ENCODE measurements around the gene IGSF21. TPM values are rescaled to one million over a fixed set of nuclear protein-coding genes. Genes with fewer than 3 reads are reported as not detected.

The IGSF21 gene
- total RNA-seq, 1 donor from 2014 or later, result 3.2 TPM

- TF ChIP-seq POLR2AphosphoS5 (IDR thresholded peaks at IDR 0.05; ENCODE audit: insufficient read depth in 1 of 2, low read depth in 1 of 2) (no peak), POLR2A (IDR thresholded peaks at IDR 0.05) (no peak)
- TF ChIP-seq, protein P1, sequence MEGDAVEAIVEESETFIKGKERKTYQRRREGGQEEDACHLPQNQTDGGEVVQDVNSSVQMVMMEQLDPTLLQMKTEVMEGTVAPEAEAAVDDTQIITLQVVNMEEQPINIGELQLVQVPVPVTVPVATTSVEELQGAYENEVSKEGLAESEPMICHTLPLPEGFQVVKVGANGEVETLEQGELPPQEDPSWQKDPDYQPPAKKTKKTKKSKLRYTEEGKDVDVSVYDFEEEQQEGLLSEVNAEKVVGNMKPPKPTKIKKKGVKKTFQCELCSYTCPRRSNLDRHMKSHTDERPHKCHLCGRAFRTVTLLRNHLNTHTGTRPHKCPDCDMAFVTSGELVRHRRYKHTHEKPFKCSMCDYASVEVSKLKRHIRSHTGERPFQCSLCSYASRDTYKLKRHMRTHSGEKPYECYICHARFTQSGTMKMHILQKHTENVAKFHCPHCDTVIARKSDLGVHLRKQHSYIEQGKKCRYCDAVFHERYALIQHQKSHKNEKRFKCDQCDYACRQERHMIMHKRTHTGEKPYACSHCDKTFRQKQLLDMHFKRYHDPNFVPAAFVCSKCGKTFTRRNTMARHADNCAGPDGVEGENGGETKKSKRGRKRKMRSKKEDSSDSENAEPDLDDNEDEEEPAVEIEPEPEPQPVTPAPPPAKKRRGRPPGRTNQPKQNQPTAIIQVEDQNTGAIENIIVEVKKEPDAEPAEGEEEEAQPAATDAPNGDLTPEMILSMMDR (IDR thresholded peaks at IDR 0.05), result no peak
- Histone ChIP-seq H3K4me3 (no peak overlapping the region), H3K36me3 (no peaks in the 10 kb centered on the region), H3K9me3 (no peaks in the 10 kb centered on the region), H3K27me3 (no peaks in the 10 kb centered on the region), H3K27ac (no peak overlapping the region), H3K4me1 (no peaks in the 10 kb centered on the region)
- DNase-seq (ENCODE audit: extremely low spot score in 2 of 2), result no peak
- intact Hi-C loops (cut with DNase I), result no loop called here
Measured at GRCh38 chr1:18233176-18233864, 125.7 kb downstream of the IGSF21 start.

DNA sequence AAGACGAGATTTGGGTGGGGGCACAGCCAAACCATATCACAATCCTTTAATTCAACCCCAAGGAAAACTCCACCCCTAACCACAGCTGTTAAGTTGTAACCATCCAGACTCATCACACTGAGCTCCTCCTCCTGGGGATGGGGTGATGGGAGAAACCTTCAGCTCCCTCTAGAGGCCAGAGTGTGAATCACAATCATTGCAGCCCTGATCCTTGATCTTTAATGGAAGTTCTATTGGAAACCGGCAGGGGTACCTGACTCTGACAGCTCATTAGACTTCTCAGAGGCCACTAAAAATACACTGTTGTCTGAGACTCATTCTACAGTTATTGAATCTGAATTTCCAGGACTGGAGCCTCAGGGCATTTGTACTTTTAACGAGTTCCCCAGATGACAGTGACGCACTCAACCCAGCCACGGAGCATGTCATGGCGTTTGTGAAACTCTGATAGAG, 127.2 kb downstream of the IGSF21 start:
- no peak for DNase-seq (ENCODE audit: extremely low spot score in 2 of 2)
- Histone ChIP-seq H3K36me3 (no peaks in the 10 kb centered on the region), H3K9me3 (no peaks in the 10 kb centered on the region), H3K27ac (no peak overlapping the region), H3K4me1 (no peaks in the 10 kb centered on the region), H3K4me3 (no peak overlapping the region), H3K27me3 (no peaks in the 10 kb centered on the region)
- intact Hi-C loops (cut with DNase I), result no loop called here
- TF ChIP-seq, protein P1 (IDR thresholded peaks at IDR 0.05), result peak in 1 of 3 experiments; percentile 12
- TF ChIP-seq POLR2AphosphoS5 (IDR thresholded peaks at IDR 0.05; ENCODE audit: insufficient read depth in 1 of 2, low read depth in 1 of 2), result no peak

DNA sequence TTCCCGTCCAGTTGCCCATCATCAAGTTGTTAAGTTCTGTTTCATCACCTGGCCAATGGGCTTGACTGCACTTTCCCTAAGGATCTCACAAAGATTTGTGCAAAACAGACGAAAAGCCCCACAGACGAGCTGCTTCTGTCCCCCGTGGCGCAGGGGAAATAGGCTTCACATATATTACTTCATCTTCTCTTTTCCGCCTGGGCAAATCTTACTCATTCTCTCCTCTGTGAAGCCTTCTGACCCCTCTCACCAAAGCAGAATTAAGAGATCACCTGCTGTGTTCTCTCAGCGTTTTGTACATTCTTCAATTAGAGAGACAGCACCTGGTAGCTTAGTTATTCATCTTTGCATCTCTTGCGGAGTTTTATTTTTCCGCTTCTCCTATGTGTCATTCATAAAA, 129.8 kb downstream of the IGSF21 start:
- no peak for DNase-seq (ENCODE audit: extremely low spot score in 2 of 2)
- intact Hi-C loops (cut with DNase I), result no loop called here
- Histone ChIP-seq H3K27me3 (no peaks in the 10 kb centered on the region), H3K27ac (no peak overlapping the region), H3K4me1 (no peaks in the 10 kb centered on the region), H3K4me3 (no peak overlapping the region), H3K9me3 (no peaks in the 10 kb centered on the region), H3K36me3 (no peaks in the 10 kb centered on the region)
- no peak for TF ChIP-seq POLR2AphosphoS5 (IDR thresholded peaks at IDR 0.05; ENCODE audit: insufficient read depth in 1 of 2, low read depth in 1 of 2)
- TF ChIP-seq, protein P1 (IDR thresholded peaks at IDR 0.05), result no peak
- no peak for TF ChIP-seq POLR2A (IDR thresholded peaks at IDR 0.05)

DNA sequence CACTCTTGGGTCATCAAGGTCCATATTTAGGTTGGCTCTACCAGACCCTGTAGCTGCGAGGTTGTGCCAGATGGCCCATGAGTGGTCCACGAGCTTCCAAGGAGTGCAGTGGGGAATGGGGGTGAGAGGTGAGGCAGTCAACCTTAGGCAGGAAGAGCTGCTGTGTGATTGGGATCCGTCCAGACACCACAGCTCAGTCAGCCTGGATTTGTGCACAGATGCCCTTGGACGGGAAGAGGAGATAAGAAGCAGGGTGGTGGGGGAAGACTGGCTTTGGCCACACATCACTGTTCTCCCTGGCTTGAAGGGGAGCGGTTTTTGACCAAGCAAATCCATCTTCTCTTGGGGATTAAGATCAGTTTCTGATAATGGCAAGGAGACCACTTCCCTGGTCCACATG, 130.6 kb downstream of the IGSF21 start:
- no peaks in the 10 kb centered on the region for H3K27me3 ChIP-seq
- no peaks in the 10 kb centered on the region for H3K9me3 ChIP-seq
- DNase-seq (ENCODE audit: extremely low spot score in 2 of 2), result no peak
- H3K36me3 ChIP-seq, result no peaks in the 10 kb centered on the region
- no peak overlapping the region for H3K4me3 ChIP-seq
- H3K4me1 ChIP-seq, result no peaks in the 10 kb centered on the region
- TF ChIP-seq, protein P1 (IDR thresholded peaks at IDR 0.05), result no peak
- TF ChIP-seq POLR2AphosphoS5 (IDR thresholded peaks at IDR 0.05; ENCODE audit: insufficient read depth in 1 of 2, low read depth in 1 of 2), result no peak
- no peak for TF ChIP-seq POLR2A (IDR thresholded peaks at IDR 0.05)
- intact Hi-C loops (cut with DNase I), result no loop called here
- no peak overlapping the region for H3K27ac ChIP-seq

- H3K4me1 ChIP-seq, result no peaks in the 10 kb centered on the region
Measured at GRCh38 chr1:18239671-18240070, 132.1 kb downstream of the IGSF21 start.

More at GRCh38 chr1:18239671-18240070, 132.1 kb downstream of the IGSF21 start:
- Histone ChIP-seq H3K27me3 (no peaks in the 10 kb centered on the region), H3K9me3 (no peaks in the 10 kb centered on the region), H3K4me3 (no peak overlapping the region), H3K27ac (no peak overlapping the region), H3K36me3 (no peaks in the 10 kb centered on the region)
- no peak for TF ChIP-seq POLR2AphosphoS5 (IDR thresholded peaks at IDR 0.05; ENCODE audit: insufficient read depth in 1 of 2, low read depth in 1 of 2)
- TF ChIP-seq, protein P1 (IDR thresholded peaks at IDR 0.05), result no peak
- no peak for TF ChIP-seq POLR2A (IDR thresholded peaks at IDR 0.05)
- no peak for DNase-seq (ENCODE audit: extremely low spot score in 2 of 2)
- intact Hi-C loops (cut with DNase I), result no loop called here

All from vagina (tissue), 2 donors.